Measurements from ENCODE around the gene ZNF236. TPM values are rescaled to one million over a fixed set of nuclear protein-coding genes. Genes with fewer than 3 reads are reported as not detected.

ZNF236 gene
- polyA plus RNA-seq, 2 of the 4 experiments (the other 2 are of a cell fraction) = 2.6 to 7.8 TPM

- 88% methylated on average over 9 of the region's 9 CpGs for WGBS (ENCODE audit: missing lambda C conversion rate)
- Histone ChIP-seq H3K4me1 (no peaks in the 10 kb centered on the region), H3K9me3 (no peaks in the 10 kb centered on the region), H3K4me3 (no peak overlapping the region), H3K4me2 (no peak overlapping the region), H3K27ac (no peak overlapping the region)
- ATAC-seq = no peak
- ChIA-PET CTCF (no interaction called here), POLR2A (no interaction called here)
- no peak for FAIRE-seq
- no peak for TF ChIP-seq ZC3H11A (IDR thresholded peaks at IDR 0.05)
- TF ChIP-seq CBX2 (IDR thresholded peaks at IDR 0.05; ENCODE audit: borderline replicate concordance, low read depth) = no peak
- TF ChIP-seq E2F6 (IDR thresholded peaks at IDR 0.05; ENCODE audit: borderline replicate concordance, low read depth) = no peak
- no peak for DNase-seq (ENCODE audit: low read depth in 1 of 2, low spot score in 1 of 2)
Measured at GRCh38 chr18:76866666-76867065, 44.3 kb downstream of the ZNF236 start.

GRCh38 chr18:76873311-76873710 is 51.0 kb downstream of the ZNF236 start:
- DNase-seq (ENCODE audit: low read depth in 1 of 2, low spot score in 1 of 2) = no peak
- no peaks in the 10 kb centered on the region for H3K9me3 ChIP-seq
- no peak overlapping the region for H3K27ac ChIP-seq
- no peak overlapping the region for H3K4me3 ChIP-seq
- H3K4me2 ChIP-seq = no peak overlapping the region
- H3K4me1 ChIP-seq = 0 out of 3 replicates have a peak, but pooled peaks cover 3% of the 10 kb centered on the region
- TF ChIP-seq MAZ (IDR thresholded peaks at IDR 0.05; ENCODE audit: borderline replicate concordance, low read depth, low read length) (no peak), PHF8 (IDR thresholded peaks at IDR 0.05; ENCODE audit: borderline replicate concordance, low read depth) (no peak), CHD4 (IDR thresholded peaks at IDR 0.05; ENCODE audit: borderline replicate concordance) (no peak), SMC3 (IDR thresholded peaks at IDR 0.05) (no peak), RARB (CRISPR knock-in tag; IDR thresholded peaks at IDR 0.05) (no peak)
- ATAC-seq = no peak
- ChIA-PET POLR2A (no interaction called here), CTCF (interaction anchor here (1.3 to 3.3 kb wide), 3 partner anchors 13 to 110 kb away, joined by 3 to 13 read pairs (median 5); no protein-coding TSS in a partner anchor)
- FAIRE-seq = no peak
- 91% methylated on average over 6 of the region's 6 CpGs for WGBS (ENCODE audit: missing lambda C conversion rate)

- FAIRE-seq = no peak
- Histone ChIP-seq H3K4me2 (no peak overlapping the region), H3K27ac (no peak overlapping the region), H3K4me3 (no peak overlapping the region), H3K9me3 (no peaks in the 10 kb centered on the region), H3K4me1 (0 out of 3 replicates have a peak, but pooled peaks cover 3% of the 10 kb centered on the region)
- 94% methylated on average over 8 of the region's 17 CpGs for WGBS (ENCODE audit: missing lambda C conversion rate)
- ATAC-seq = no peak
- POLR2A ChIA-PET = no interaction called here
- TF ChIP-seq CHD2 (IDR thresholded peaks at IDR 0.05; ENCODE audit: low read length, partially characterized antibody) (no peak), HDAC2 (IDR thresholded peaks at IDR 0.05) (no peak), KDM1A (IDR thresholded peaks at IDR 0.05; ENCODE audit: low read depth) (no peak), RAD21 (conservative IDR thresholded peaks at IDR 0.05 in 1 of 2, IDR thresholded peaks at IDR 0.05 in 1 of 2) (no peak), HOXB5 (CRISPR knock-in tag; IDR thresholded peaks at IDR 0.05) (no peak), HOXB13 (CRISPR knock-in tag; IDR thresholded peaks at IDR 0.05; ENCODE audit: low read depth) (no peak), HES2 (IDR thresholded peaks at IDR 0.05) (no peak), SMC3 (IDR thresholded peaks at IDR 0.05) (no peak), ESRRA (IDR thresholded peaks at IDR 0.05; ENCODE audit: borderline replicate concordance, low read length) (no peak), CBX2 (IDR thresholded peaks at IDR 0.05; ENCODE audit: borderline replicate concordance, low read depth) (no peak), BHLHE40 (IDR thresholded peaks at IDR 0.05; ENCODE audit: low read depth, low read length) (no peak), PHF8 (IDR thresholded peaks at IDR 0.05; ENCODE audit: borderline replicate concordance, low read depth) (no peak), PBX3 (IDR thresholded peaks at IDR 0.05) (no peak), RARB (CRISPR knock-in tag; IDR thresholded peaks at IDR 0.05) (no peak), FOSB (CRISPR knock-in tag; IDR thresholded peaks at IDR 0.05) (no peak)
- no peak for DNase-seq (ENCODE audit: low read depth in 1 of 2, low spot score in 1 of 2)
- CTCF ChIA-PET = interaction anchor here (1.3 to 3.3 kb wide), 2 partner anchors 13 to 71 kb away, joined by 3 to 13 read pairs; no protein-coding TSS in a partner anchor
Measured at GRCh38 chr18:76873713-76874112, 51.4 kb downstream of the ZNF236 start.

All from A549 (cell line).